ENCODE data around the gene DGCR8.
A peak's percentile ranks its signal among the peaks of the same experiment; 100 is the strongest.

Gene DGCR8

GRCh38 chr22:20116951-20117632, 37.1 kb downstream of the DGCR8 start, which contains the start of gene TRMT2A:
Gene TRMT2A, minus strand, starts transcription at chr22:20117226. Its CDS starts 320 bp downstream, at chr22:20116906.
- TF ChIP-seq CTCF (IDR thresholded peaks at IDR 0.05): no peak
- H3K4me3 ChIP-seq: peak within 1 kb of the TSS; percentile 90
- DNase-seq (ENCODE audit: low spot score): peak; percentile 98
- peak within 1 kb of the TSS; percentile 67 to 93 for H3K27ac ChIP-seq

- peak overlapping the region; percentile 90 for H3K4me3 ChIP-seq
- H3K27ac ChIP-seq: peak overlapping the region in 1 of 2 donors; percentile 93
- no peak for DNase-seq (ENCODE audit: low spot score)
- TF ChIP-seq CTCF (IDR thresholded peaks at IDR 0.05): no peak
These were observed 37.7 kb downstream of the DGCR8 start for GRCh38 chr22:20117633-20118299.

- no peak for DNase-seq (ENCODE audit: low spot score)
- Histone ChIP-seq H3K27ac (peak overlapping the region in 1 of 2 donors; percentile 93), H3K4me3 (peak overlapping the region; percentile 90)
- TF ChIP-seq CTCF (IDR thresholded peaks at IDR 0.05): no peak
These were observed 38.4 kb downstream of the DGCR8 start for GRCh38 chr22:20118300-20119020.

GRCh38 chr22:20121856-20122415, 41.9 kb downstream of the DGCR8 start:
- Histone ChIP-seq H3K27ac (no peak overlapping the region), H3K4me3 (no peak overlapping the region)
- no peak for DNase-seq (ENCODE audit: low spot score)
- TF ChIP-seq CTCF (IDR thresholded peaks at IDR 0.05): no peak

- no peak for TF ChIP-seq CTCF (IDR thresholded peaks at IDR 0.05)
- H3K27ac ChIP-seq: no peak overlapping the region
- H3K4me3 ChIP-seq: no peak overlapping the region
- no peak for DNase-seq (ENCODE audit: low spot score)
These were observed 43.5 kb downstream of the DGCR8 start for GRCh38 chr22:20123366-20124082.

GRCh38 chr22:20124083-20124787, 44.2 kb downstream of the DGCR8 start:
- DNase-seq (ENCODE audit: low spot score): no peak
- Histone ChIP-seq H3K27ac (no peak overlapping the region), H3K4me3 (no peak overlapping the region)
- no peak for TF ChIP-seq CTCF (IDR thresholded peaks at IDR 0.05)
